SK-N-SH (cell line): Measurements from ENCODE around the gene SHROOM1. TPM values are rescaled to one million over a fixed set of nuclear protein-coding genes. Genes with fewer than 3 reads are reported as not detected.

ENCODE experiments used
- CTCF ChIA-PET: fragments of 300-600, 350-600 bp; formaldehyde crosslinking; extraction: SDS; loops from one replicate; lab custom pipeline; 2021; lab: Yijun Ruan, JAX
- POLR2A ChIA-PET: fragments of 350-600 bp; sonication (Branson Sonifier 250); formaldehyde crosslinking; extraction: SDS; loops from one replicate; lab custom pipeline; 2020; ENCODE audit warnings: antibody characterized with exemption, inconsistent platforms; lab: Yijun Ruan, JAX
- DNase-seq: peaks from one replicate; pipeline ENCODE4 v3.0.0; 2012
- H2AFZ ChIP-seq: fragments of 200-600 bp; sonication (generic); 2 replicates; pipeline ENCODE4 v1.8.1; 2016; ENCODE audit warnings: antibody characterized with exemption, mild to moderate bottlenecking, low read depth
- H3F3A ChIP-seq: fragments of 200-600 bp; sonication (generic); replicated peaks from 2 replicates; pipeline ENCODE3; 2016; ENCODE audit warnings: antibody characterized with exemption, mild to moderate bottlenecking; ENCODE audit not compliant: insufficient read depth
- H3K27ac ChIP-seq, 2 experiments: fragments of 200-500 bp in 1 of 2; fragments of 200-600 bp in 1 of 2; sonication (Bioruptor generic) in 1 of 2; sonication (generic), shearing (Covaris generic) in 1 of 2; 2 replicates each; pipeline versions ENCODE4 v1.5.1 to v1.6.1; 2014 to 2016; ENCODE audit warnings: low read depth in 2 of 2, inconsistent platforms in 1 of 2, low read length in 1 of 2, mild to moderate bottlenecking in 1 of 2, mixed read lengths in 1 of 2
- H3K27me3 ChIP-seq: fragments of 200-600 bp; sonication (generic), shearing (Covaris generic); 2 replicates; pipeline ENCODE4 v1.6.1; 2016; ENCODE audit warnings: mixed run types; ENCODE audit not compliant: insufficient read depth
- H3K36me3 ChIP-seq, 2 experiments: fragments of 200-500 bp in 1 of 2; fragments of 200-600 bp in 1 of 2; sonication (Bioruptor generic) in 1 of 2; sonication (generic) in 1 of 2; replicated peaks in 1 of 2; 2 replicates each; pipeline versions ENCODE3 to v1.5.1; 2014 to 2016; ENCODE audit warnings: low read length in 1 of 2, mild to moderate bottlenecking in 1 of 2; ENCODE audit not compliant: insufficient read depth in 2 of 2, control insufficient read depth in 1 of 2
- H3K4me1 ChIP-seq, 2 experiments: fragments of 200-500 bp in 1 of 2; fragments of 200-600 bp in 1 of 2; sonication (Bioruptor generic) in 1 of 2; sonication (generic), shearing (Covaris generic) in 1 of 2; 2 replicates each; pipeline versions ENCODE4 v1.5.1 to v1.6.1; 2014 to 2016; ENCODE audit warnings: low read depth in 1 of 2, low read length in 1 of 2, mixed run types in 1 of 2; ENCODE audit not compliant: insufficient read depth in 2 of 2, control insufficient read depth in 1 of 2
- H3K4me2 ChIP-seq: fragments of 200-600 bp; sonication (generic), shearing (Covaris generic); 2 replicates; pipeline ENCODE4 v1.6.1; 2017; ENCODE audit warnings: mixed run types
- H3K4me3 ChIP-seq, 2 experiments: fragments of 200-500 bp in 1 of 2; fragments of 200-600 bp in 1 of 2; sonication (Bioruptor generic) in 1 of 2; sonication (generic), shearing (Covaris generic) in 1 of 2; 2 replicates each; pipeline versions ENCODE4 v1.5.1 to v1.8.1; 2014 to 2016; ENCODE audit warnings: low read depth in 2 of 2, inconsistent platforms in 1 of 2, low read length in 1 of 2, mild to moderate bottlenecking in 1 of 2, mixed read lengths in 1 of 2, moderate library complexity in 1 of 2
- H3K79me2 ChIP-seq: fragments of 200-600 bp; sonication (generic); 2 replicates; pipeline ENCODE4 v1.8.1; 2017; ENCODE audit warnings: mild to moderate bottlenecking; ENCODE audit not compliant: insufficient read depth
- H3K9ac ChIP-seq: fragments of 200-600 bp; sonication (generic); 2 replicates; pipeline ENCODE4 v1.6.1; 2017; ENCODE audit warnings: mixed run types
- H3K9me2 ChIP-seq: fragments of 200-600 bp; sonication (generic); 2 replicates; pipeline ENCODE4 v1.6.1; 2017; ENCODE audit warnings: mixed run types
- H3K9me3 ChIP-seq: fragments of 200-600 bp; sonication (generic); 2 replicates; pipeline ENCODE4 v1.6.1; 2017; ENCODE audit warnings: mixed run types, mild to moderate bottlenecking, moderate library complexity
- H4K20me1 ChIP-seq: fragments of 200-600 bp; sonication (generic); 2 replicates; pipeline ENCODE4 v1.6.1; 2017; ENCODE audit warnings: mild to moderate bottlenecking, mixed run types; ENCODE audit not compliant: insufficient read depth
- CHD2 ChIP-seq: fragments of 150-350 bp; IDR thresholded peaks from 2 replicates; pipeline ENCODE4 v1.6.1; 2018; ENCODE audit warnings: low read length; ENCODE audit not compliant: partially characterized antibody
- ELF1 ChIP-seq: IDR thresholded peaks from 2 replicates; pipeline ENCODE4 v1.4.0; 2012
- EP300 ChIP-seq, 2 experiments: IDR thresholded peaks; 2 replicates each; pipeline versions ENCODE4 v1.4.0 to v1.6.1; 2012; ENCODE audit warnings: borderline replicate concordance in 1 of 2, low read depth in 1 of 2, low read length in 1 of 2
- EZH2phosphoT487 ChIP-seq: fragments of 200-600 bp; sonication (generic); IDR thresholded peaks from 2 replicates; pipeline ENCODE4 v1.6.1; 2017; ENCODE audit warnings: low read depth, mixed run types, mild to moderate bottlenecking, antibody characterized with exemption, moderate library complexity, borderline replicate concordance
- GABPA ChIP-seq: IDR thresholded peaks from 2 replicates; pipeline ENCODE4 v1.4.0; 2012; ENCODE audit warnings: low read depth, mild to moderate bottlenecking
- MEF2A ChIP-seq: IDR thresholded peaks from 2 replicates; pipeline ENCODE4 v1.4.0; 2012; ENCODE audit warnings: low read depth, borderline replicate concordance
- MXI1 ChIP-seq: IDR thresholded peaks from 2 replicates; pipeline ENCODE4 v1.6.1; 2012; ENCODE audit warnings: mild to moderate bottlenecking, low read depth, low read length, improper control_type of control experiment
- NFIC ChIP-seq: IDR thresholded peaks from 2 replicates; pipeline ENCODE4 v1.4.0; 2012; ENCODE audit warnings: borderline replicate concordance
- NRF1 ChIP-seq: IDR thresholded peaks from 2 replicates; pipeline ENCODE4 v1.6.1; 2012; ENCODE audit warnings: low read depth, mild to moderate bottlenecking, low read length
- RAD21 ChIP-seq: IDR thresholded peaks from 2 replicates; pipeline ENCODE4 v1.6.1; 2012; ENCODE audit warnings: mild to moderate bottlenecking, low read length
- RCOR1 ChIP-seq: fragments of 150-350 bp; IDR thresholded peaks from 2 replicates; pipeline ENCODE4 v1.6.1; 2017; ENCODE audit warnings: antibody characterized with exemption, low read length
- RFX5 ChIP-seq: IDR thresholded peaks from 2 replicates; pipeline ENCODE4 v1.6.1; 2012; ENCODE audit warnings: mild to moderate bottlenecking, improper control_type of control experiment, low read length
- SIN3A ChIP-seq: IDR thresholded peaks from 2 replicates; pipeline ENCODE4 v1.6.1; 2012; ENCODE audit warnings: low read depth, mild to moderate bottlenecking, low read length, moderate library complexity, borderline replicate concordance
- SMC3 ChIP-seq: IDR thresholded peaks from 2 replicates; pipeline ENCODE4 v1.6.1; 2012; ENCODE audit warnings: low read depth, low read length, improper control_type of control experiment
- TAF1 ChIP-seq: IDR thresholded peaks from 2 replicates; pipeline ENCODE4 v1.6.1; 2012; ENCODE audit warnings: low read depth, mild to moderate bottlenecking, low read length, moderate library complexity, borderline replicate concordance
- TCF12 ChIP-seq: IDR thresholded peaks from 2 replicates; pipeline ENCODE4 v1.4.0; 2012
- TEAD4 ChIP-seq: IDR thresholded peaks from 2 replicates; pipeline ENCODE4 v1.4.0; 2012; ENCODE audit warnings: mild to moderate bottlenecking, borderline replicate concordance; ENCODE audit not compliant: insufficient read depth
- WGBS: methylation state at CpG from one replicate; pipeline ENCODE4 v1.1.6; 2017; ENCODE audit warnings: low lambda C conversion rate; 5-methylcytosine and 5-hydroxymethylcytosine counted together
- polyA plus RNA-seq, 3 experiments: library from polyadenylated mRNA; depleted of rRNA; stranded (reverse); fragments of >200 nt; gene quantifications; 2 replicates each; pipeline ENCODE4 v1.2.3, GENCODE V29; 2012
- TF ChIP-seq, protein P1 (sequence below): fragments of 150-350 bp; IDR thresholded peaks from 2 replicates; pipeline ENCODE4 v1.6.1; 2017; ENCODE audit warnings: antibody characterized with exemption, low read length, low read depth, borderline replicate concordance
- TF ChIP-seq, protein P2 (sequence below): fragments of 150-350 bp; IDR thresholded peaks from 2 replicates; pipeline ENCODE4 v1.6.1; 2016; ENCODE audit warnings: mild to moderate bottlenecking, low read depth, low read length
- TF ChIP-seq, protein P3 (sequence below): IDR thresholded peaks from 2 replicates; pipeline ENCODE4 v1.4.0; 2012; ENCODE audit warnings: low read depth
- TF ChIP-seq, protein P4 (sequence below): fragments of 200-600 bp; sonication (generic); IDR thresholded peaks from 2 replicates; pipeline ENCODE4 v1.6.1; 2017; ENCODE audit warnings: antibody characterized with exemption, mild to moderate bottlenecking, moderate library complexity

Gene SHROOM1
- polyA plus RNA-seq, 1 of the 3 experiments (the other 2 are of a cell fraction) = 3.8 TPM

DNA sequence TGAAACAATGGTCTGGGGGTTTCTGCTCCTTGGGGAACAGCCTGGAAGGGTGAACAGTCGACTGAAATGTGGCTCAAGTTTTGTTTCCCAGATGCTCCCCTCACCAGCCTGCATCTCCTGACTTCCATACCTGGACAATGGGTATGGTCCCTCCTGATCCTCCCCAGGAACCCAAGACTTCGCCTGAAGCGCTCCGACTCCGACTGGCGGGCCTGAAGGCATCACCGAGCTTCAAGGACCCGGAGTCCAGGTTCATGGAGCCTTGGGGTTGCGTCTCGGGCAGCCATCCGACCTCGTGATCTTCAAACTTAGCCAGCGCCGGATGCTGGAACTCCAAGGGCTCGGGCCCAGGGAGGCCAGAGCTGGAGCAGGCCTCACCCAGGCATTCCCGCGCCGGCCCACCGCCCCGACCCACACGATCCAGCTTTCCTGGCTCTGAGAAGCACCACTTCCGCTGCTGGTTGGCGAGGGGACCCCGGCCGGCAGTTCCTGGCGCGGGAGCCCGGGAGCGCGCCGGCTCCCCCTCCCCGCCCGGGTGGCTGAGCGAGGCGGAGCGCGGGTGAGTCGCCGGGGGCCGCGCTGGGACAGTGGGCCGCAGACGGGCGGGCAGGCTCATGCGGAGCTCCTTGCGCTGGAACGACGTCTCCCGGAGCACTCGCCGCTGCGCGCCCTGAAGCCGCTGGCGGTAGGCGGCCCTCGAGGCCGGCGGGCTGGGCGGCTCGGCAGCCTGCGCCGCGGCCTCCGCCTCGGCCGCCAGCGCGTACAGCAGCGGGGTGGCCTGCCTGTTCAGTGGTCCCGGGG is 5.2 kb downstream of the SHROOM1 start (continued):
- no peak for TF ChIP-seq GABPA

DNA sequence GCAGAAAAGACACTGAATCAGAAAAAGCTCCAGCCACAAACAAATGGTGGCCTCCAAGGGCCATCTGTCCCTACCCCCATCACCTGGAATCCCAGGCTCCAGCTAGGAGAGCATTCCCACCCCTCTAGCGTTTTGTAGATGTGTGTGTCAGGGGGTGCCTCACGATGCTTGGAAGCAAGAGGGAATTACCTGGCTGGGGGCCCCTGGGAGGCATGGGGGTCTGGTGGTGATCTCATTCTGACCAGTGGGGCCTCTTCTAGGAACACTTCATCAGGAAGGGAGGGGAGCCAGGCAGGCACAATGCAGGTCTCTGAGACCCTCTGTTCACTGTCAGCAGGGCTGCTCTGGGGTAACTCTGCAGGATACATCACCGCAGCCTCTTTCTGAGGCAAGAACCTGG is 6.0 kb downstream of the SHROOM1 start:
- no peaks in the 10 kb centered on the region for H4K20me1 ChIP-seq
- 93% methylated on average over 3 of the region's 3 CpGs for WGBS

More for the DNA sequence above, 6.0 kb downstream of the SHROOM1 start:
- Histone ChIP-seq H3K4me1 (peaks cover 0 to 6% of the 10 kb centered on the region in 2 experiments; a peak in 1 of 4 replicates), H3K9ac (no peak overlapping the region), H2AFZ (no peak overlapping the region), H3K4me2 (no peak overlapping the region), H3K27me3 (no peaks in the 10 kb centered on the region), H3F3A (no peaks in the 10 kb centered on the region), H3K27ac (no peak overlapping the region), H3K4me3 (no peak overlapping the region), H3K36me3 (no peaks in the 10 kb centered on the region)
- DNase-seq = no peak
- POLR2A ChIA-PET = no interaction called here
- CTCF ChIA-PET = interaction anchor here (0.6 to 6.8 kb wide), 5 partner anchors 10 to 297 kb away, joined by 3 to 88 read pairs (median 3); partner anchors contain the start of gene SOWAHA
- TF ChIP-seq SIN3A (no peak), ELF1 (no peak), RCOR1 (no peak), MXI1 (no peak), NFIC (no peak), TAF1 (no peak), SMC3 (no peak), CHD2 (no peak), EZH2phosphoT487 (no peak), TEAD4 (no peak), TCF12 (no peak), EP300 (IDR thresholded peaks at IDR 0.05; ENCODE audit: borderline replicate concordance in 1 of 2, low read depth in 1 of 2, low read length in 1 of 2) (no peak), NRF1 (no peak), RFX5 (no peak), RAD21 (no peak), MEF2A (no peak)
- TF ChIP-seq, protein P1, sequence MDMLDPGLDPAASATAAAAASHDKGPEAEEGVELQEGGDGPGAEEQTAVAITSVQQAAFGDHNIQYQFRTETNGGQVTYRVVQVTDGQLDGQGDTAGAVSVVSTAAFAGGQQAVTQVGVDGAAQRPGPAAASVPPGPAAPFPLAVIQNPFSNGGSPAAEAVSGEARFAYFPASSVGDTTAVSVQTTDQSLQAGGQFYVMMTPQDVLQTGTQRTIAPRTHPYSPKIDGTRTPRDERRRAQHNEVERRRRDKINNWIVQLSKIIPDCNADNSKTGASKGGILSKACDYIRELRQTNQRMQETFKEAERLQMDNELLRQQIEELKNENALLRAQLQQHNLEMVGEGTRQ = no peak
- TF ChIP-seq, protein P2, sequence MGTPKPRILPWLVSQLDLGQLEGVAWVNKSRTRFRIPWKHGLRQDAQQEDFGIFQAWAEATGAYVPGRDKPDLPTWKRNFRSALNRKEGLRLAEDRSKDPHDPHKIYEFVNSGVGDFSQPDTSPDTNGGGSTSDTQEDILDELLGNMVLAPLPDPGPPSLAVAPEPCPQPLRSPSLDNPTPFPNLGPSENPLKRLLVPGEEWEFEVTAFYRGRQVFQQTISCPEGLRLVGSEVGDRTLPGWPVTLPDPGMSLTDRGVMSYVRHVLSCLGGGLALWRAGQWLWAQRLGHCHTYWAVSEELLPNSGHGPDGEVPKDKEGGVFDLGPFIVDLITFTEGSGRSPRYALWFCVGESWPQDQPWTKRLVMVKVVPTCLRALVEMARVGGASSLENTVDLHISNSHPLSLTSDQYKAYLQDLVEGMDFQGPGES = no peak
- TF ChIP-seq, protein P3, sequence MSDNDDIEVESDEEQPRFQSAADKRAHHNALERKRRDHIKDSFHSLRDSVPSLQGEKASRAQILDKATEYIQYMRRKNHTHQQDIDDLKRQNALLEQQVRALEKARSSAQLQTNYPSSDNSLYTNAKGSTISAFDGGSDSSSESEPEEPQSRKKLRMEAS = no peak
- TF ChIP-seq, protein P4, sequence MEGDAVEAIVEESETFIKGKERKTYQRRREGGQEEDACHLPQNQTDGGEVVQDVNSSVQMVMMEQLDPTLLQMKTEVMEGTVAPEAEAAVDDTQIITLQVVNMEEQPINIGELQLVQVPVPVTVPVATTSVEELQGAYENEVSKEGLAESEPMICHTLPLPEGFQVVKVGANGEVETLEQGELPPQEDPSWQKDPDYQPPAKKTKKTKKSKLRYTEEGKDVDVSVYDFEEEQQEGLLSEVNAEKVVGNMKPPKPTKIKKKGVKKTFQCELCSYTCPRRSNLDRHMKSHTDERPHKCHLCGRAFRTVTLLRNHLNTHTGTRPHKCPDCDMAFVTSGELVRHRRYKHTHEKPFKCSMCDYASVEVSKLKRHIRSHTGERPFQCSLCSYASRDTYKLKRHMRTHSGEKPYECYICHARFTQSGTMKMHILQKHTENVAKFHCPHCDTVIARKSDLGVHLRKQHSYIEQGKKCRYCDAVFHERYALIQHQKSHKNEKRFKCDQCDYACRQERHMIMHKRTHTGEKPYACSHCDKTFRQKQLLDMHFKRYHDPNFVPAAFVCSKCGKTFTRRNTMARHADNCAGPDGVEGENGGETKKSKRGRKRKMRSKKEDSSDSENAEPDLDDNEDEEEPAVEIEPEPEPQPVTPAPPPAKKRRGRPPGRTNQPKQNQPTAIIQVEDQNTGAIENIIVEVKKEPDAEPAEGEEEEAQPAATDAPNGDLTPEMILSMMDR = no peak
- TF ChIP-seq, all 33 proteins: peak for 0
- H3K9me2 ChIP-seq = no peaks in the 10 kb centered on the region
- no peaks in the 10 kb centered on the region for H3K79me2 ChIP-seq
- no peaks in the 10 kb centered on the region for H3K9me3 ChIP-seq
